K562 treated with DMSO at 1 percent for 24 hours (cell line): ENCODE measurements around the gene GPBP1L1. TPM values are rescaled to one million over a fixed set of nuclear protein-coding genes. Genes with fewer than 3 reads are reported as not detected.

Experiments
- total RNA-seq: library from RNA; unstranded; fragments of 300-600 nt; gene quantifications from 2 replicates; pipeline ENCODE4 v1.2.3, GENCODE V29; 2022; ENCODE audit warnings: low read depth; ENCODE audit not compliant: insufficient read depth

The GPBP1L1 gene, protein sequence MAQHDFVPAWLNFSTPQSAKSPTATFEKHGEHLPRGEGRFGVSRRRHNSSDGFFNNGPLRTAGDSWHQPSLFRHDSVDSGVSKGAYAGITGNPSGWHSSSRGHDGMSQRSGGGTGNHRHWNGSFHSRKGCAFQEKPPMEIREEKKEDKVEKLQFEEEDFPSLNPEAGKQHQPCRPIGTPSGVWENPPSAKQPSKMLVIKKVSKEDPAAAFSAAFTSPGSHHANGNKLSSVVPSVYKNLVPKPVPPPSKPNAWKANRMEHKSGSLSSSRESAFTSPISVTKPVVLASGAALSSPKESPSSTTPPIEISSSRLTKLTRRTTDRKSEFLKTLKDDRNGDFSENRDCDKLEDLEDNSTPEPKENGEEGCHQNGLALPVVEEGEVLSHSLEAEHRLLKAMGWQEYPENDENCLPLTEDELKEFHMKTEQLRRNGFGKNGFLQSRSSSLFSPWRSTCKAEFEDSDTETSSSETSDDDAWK
- total RNA-seq: 46.2 and 52.6 TPM in 2 replicates

DNA sequence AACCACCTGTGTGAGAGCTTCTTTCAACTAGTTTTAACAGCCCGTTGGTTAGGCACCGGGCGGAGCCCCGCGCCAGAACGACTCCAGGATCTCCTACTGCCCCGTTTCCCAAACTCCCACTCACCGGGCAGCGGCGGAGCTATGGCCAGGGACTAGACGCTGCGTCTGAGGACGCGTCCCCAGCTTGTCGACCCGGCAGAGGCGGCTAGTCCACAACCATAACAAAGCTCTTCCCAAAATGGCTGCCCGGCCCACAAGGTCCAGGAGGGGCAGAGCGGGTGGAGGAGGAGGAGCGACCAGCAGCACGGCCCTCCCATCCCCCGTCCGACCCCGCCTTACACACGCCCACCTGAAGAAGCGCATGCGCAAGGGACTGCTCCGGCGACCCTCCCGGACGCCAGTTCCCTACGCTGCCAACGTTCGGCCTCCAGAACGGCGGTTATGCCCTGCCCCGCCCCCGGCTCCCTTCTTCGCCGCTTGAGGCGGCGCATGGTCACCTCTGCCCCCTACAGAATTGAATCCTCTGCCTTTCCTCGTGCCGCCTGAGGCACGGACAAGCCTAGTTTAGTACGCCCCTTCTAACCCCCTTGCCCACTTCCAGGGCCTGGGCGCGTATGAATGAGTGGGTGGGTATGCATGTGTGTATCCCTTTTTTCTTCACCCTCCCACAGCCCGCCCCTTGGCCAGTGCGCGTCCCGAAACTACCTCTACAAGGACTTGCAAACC is at the start of gene GPBP1L1:
Gene GPBP1L1 (minus strand): TSS at position 246 of the 726 bp plus-strand sequence. CDS start 27,446 bp downstream, outside the sequence.

DNA sequence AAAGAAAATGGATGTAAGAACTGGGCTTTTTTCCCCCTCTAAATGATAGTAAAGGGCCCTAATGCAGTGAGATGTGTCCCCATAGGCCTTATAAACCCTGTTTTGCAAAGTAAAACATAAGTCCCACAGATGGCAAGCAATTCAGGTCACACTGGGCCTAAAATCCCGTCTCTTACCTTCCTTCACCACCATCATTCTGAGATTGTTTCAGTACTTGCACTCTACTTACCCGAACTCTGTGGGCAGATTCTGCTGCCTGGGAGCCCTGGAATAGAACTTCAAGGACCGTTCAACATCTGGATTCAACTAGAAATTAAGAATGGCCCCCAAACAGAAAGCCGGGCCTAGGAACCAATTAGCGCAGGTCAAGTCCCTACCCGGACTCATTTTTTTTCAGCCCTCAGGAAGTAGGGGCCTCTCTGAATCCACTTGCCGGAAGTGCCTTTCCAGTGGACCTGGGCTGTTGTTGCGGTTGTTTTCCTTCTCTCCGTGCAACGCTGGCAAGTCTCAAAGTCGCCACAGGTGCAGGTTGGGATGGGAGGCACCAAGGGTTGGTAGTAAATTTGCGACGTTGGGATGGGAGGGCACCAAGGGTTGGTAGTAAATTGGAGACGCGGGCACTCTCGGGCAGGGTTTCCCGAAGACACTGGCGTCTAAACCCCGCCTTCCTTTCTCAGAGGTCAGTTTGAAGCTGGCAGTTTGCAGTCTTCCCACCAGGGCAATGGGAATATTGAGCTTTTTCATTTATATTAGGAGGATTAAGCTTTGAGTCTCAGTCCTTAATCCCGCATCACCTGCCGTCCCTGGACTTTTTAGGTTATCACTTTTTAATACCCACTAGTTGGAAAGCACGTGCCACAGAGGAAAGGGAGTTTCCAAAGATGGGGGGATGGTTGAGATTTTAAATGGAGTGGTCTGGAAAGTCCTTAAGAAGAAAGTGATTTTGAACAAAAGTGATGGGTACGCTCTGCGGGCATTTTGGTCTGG is 1.7 kb upstream of the GPBP1L1 start, which contains the start of gene TMEM69:
Gene TMEM69 (plus strand): TSS at position 428 of the 987 bp plus-strand sequence. CDS start 2,888 bp downstream, outside the sequence.

DNA sequence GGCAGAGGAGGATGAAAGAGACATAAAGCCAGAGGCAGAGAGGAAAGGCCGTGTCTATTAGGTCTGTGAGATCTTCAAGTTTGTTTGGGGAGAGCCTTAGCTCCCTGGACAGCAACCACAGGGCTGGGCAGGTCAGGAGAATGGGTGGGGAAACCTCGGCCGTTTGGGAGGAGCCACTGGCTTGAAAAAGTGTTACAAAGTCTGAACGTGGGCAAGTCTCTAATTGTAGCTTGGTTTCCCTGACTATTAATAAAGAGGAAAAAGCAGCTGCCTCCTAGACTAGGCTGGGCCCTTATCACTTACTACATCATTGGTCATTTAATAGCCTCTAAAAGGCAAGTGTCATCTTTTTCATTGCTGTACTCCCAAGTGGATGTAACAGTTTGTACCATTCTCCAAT is 62.4 kb downstream of the GPBP1L1 start, which contains the start of gene CCDC17:
Gene CCDC17 (minus strand): TSS at position 83 of the 400 bp plus-strand sequence. CDS start 145 bp downstream, outside the sequence.

DNA sequence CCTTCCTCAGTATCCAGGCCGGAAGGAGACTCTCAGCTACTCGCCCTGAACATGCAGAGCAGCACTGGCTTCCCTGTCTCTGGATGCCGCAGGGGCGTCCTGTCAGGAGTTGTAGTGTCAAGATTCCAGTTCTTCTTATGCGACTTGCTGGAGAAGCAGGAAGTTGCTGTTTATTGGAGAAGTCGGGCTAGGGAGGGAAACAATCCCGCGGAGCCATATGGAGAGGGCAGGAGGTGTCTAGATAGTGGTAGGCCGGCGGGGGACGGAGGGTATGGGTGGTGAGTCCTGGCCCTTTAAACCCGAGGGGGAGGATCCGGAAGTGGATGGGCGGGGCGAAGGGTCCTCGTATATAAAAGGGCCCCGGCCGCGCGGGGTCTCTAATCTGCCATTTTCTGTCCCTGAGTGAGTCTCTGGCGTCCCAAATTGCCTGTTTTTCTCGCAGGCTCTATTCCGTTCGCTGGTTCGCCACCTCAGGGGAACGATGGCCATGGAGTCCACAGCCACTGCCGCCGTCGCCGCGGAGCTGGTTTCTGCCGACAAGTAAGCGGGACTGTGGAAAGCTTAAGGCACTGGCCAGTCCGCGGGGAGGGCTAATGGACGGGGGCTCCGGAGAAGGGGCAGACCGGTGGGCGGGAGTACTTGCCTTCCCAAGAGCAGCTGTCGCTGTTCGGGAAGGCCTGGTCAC is 102.5 kb downstream of the GPBP1L1 start, which contains the start of gene NASP:
Gene NASP (plus strand): TSS at position 376 of the 685 bp plus-strand sequence. CDS start 106 bp downstream, at position 482.

Other genes starting within 250 kb of the GPBP1L1 start
- 12.4 and 13.0 TPM in 2 replicates for gene TESK2, start 195.4 kb downstream of the GPBP1L1 start, total RNA-seq
- 7.2 and 8.5 TPM in 2 replicates for gene CCDC163, start 186.5 kb downstream of the GPBP1L1 start, total RNA-seq
- 4.0 and 4.7 TPM in 2 replicates for gene MMACHC, start 186.2 kb downstream of the GPBP1L1 start, total RNA-seq
- 737 and 823 TPM in 2 replicates for gene PRDX1, start 164.6 kb downstream of the GPBP1L1 start, total RNA-seq
- 191 and 214 TPM in 2 replicates for gene AKR1A1, start 135.7 kb downstream of the GPBP1L1 start, total RNA-seq
- 260 and 278 TPM in 2 replicates for gene NASP, start 102.5 kb downstream of the GPBP1L1 start, total RNA-seq
- 2.1 and 2.4 TPM in 2 replicates for gene CCDC17, start 62.5 kb downstream of the GPBP1L1 start, total RNA-seq
- 39.4 and 42.7 TPM in 2 replicates for gene TMEM69, start 1.6 kb upstream of the GPBP1L1 start, total RNA-seq
- gene IPP, start 64.1 kb upstream of the GPBP1L1 start, total RNA-seq: 7.1 and 7.8 TPM in 2 replicates
- 39.8 and 44.3 TPM in 2 replicates for gene MAST2, start 117.1 kb upstream of the GPBP1L1 start, total RNA-seq